MM.1S (cell line): ENCODE measurements around the gene IMMP2L.

ENCODE experiments used
- EZH2phosphoT487 ChIP-seq: fragments of 300-600 bp; sonication (generic); IDR thresholded peaks from 2 replicates; pipeline ENCODE4 v1.6.1; 2018; ENCODE audit warnings: antibody characterized with exemption, low read length
- TF ChIP-seq, protein P1 (sequence below): fragments of 300-600 bp; sonication (generic); IDR thresholded peaks from 2 replicates; pipeline ENCODE4 v1.5.1; 2016; ENCODE audit warnings: antibody characterized with exemption, low read length, mixed read lengths

DNA sequence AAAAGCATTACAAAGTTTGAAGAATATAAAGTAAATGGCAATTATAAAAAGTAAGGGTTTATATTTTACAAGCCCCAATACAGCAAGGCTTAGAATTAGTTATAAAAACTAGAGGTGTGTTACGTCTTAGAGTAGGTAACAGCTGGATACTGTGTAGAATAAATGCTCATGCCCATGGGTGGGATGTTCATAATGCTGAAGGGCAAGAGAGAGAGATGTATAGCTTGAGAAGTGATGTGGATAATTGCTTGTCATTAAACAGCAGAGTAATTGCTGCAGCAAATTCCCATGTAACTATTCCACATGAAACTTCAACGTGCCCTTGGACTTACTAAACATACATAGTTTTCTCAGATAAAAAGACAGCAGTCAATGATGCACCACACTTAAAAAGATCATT lies 233.8 kb downstream of the IMMP2L start:
- TF ChIP-seq, protein P1, sequence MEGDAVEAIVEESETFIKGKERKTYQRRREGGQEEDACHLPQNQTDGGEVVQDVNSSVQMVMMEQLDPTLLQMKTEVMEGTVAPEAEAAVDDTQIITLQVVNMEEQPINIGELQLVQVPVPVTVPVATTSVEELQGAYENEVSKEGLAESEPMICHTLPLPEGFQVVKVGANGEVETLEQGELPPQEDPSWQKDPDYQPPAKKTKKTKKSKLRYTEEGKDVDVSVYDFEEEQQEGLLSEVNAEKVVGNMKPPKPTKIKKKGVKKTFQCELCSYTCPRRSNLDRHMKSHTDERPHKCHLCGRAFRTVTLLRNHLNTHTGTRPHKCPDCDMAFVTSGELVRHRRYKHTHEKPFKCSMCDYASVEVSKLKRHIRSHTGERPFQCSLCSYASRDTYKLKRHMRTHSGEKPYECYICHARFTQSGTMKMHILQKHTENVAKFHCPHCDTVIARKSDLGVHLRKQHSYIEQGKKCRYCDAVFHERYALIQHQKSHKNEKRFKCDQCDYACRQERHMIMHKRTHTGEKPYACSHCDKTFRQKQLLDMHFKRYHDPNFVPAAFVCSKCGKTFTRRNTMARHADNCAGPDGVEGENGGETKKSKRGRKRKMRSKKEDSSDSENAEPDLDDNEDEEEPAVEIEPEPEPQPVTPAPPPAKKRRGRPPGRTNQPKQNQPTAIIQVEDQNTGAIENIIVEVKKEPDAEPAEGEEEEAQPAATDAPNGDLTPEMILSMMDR, result no peak
- TF ChIP-seq EZH2phosphoT487, result no peak
